ENCODE measurements around the gene IDH3G. TPM values are rescaled to one million over a fixed set of nuclear protein-coding genes. Genes with fewer than 3 reads are reported as not detected.

IDH3G gene
- total and polyA plus RNA-seq, 2 donors (not counting 3 experiments of a cell fraction or from before 2014, with no cell fraction given): 57.7 to 116 TPM

- TF ChIP-seq MAX (IDR thresholded peaks at IDR 0.05; ENCODE audit: insufficient read depth, insufficient read length) (no peak), POLR2AphosphoS5 (IDR thresholded peaks at IDR 0.05; ENCODE audit: insufficient read depth, low read depth, low read length) (no peak), GATA2 (IDR thresholded peaks at IDR 0.05; ENCODE audit: insufficient read depth, insufficient read length, low read depth, low read length) (no peak), EZH2 (IDR thresholded peaks at IDR 0.05; ENCODE audit: borderline replicate concordance, low read depth, low read length, severe bottlenecking) (no peak), CTCF (IDR thresholded peaks at IDR 0.05; ENCODE audit: extremely low read depth in 1 of 2, insufficient read depth in 1 of 2, low read depth in 1 of 2, low read length in 2 of 2) (no peak), JUN (IDR thresholded peaks at IDR 0.05; ENCODE audit: borderline replicate concordance, insufficient read depth, insufficient read length, low read depth) (no peak), POLR2A (IDR thresholded peaks at IDR 0.05; ENCODE audit: low read depth, low read length) (no peak), FOS (IDR thresholded peaks at IDR 0.05; ENCODE audit: borderline replicate concordance, insufficient read depth, low read length) (no peak), MYC (IDR thresholded peaks at IDR 0.05; ENCODE audit: low read depth, low read length) (no peak)
- dilution Hi-C loops (cut with MboI; ENCODE audit: extremely low pct_ligation_motif_present, low sequenced_read_pairs): no loop called here
These were observed 53.4 kb downstream of the IDH3G start for GRCh38 chrX:153740631-153741222.

More at GRCh38 chrX:153740631-153741222, 53.4 kb downstream of the IDH3G start:
- DNase-seq (ENCODE audit: low read depth, low spot score): no peak
- no peaks in the 10 kb centered on the region for H3K36me3 ChIP-seq (ENCODE audit: control insufficient read depth in 2 of 2, extremely low read depth in 1 of 2, insufficient read depth in 2 of 2, low read length in 2 of 2)
- no peak overlapping the region for H3K9ac ChIP-seq (replicated peaks; ENCODE audit: extremely low read depth, insufficient read depth, low read length)
- POLR2A ChIA-PET: no interaction called here
- no peak overlapping the region for H3K4me3 ChIP-seq (replicated peaks in 1 of 3; ENCODE audit: insufficient read depth in 1 of 3, low read depth in 1 of 3, low read length in 3 of 3)
- CTCF ChIA-PET: no interaction called here
- no peak overlapping the region for H3K27ac ChIP-seq (ENCODE audit: insufficient read depth, low read depth, low read length)
- BruUV-seq (replicated peaks): no TSS peak
- H2AFZ ChIP-seq (ENCODE audit: low read depth, low read length): no peak overlapping the region
- intact Hi-C loops (cut with micrococcal nuclease): no loop called here
- FAIRE-seq: no peak
- H3K4me2 ChIP-seq (ENCODE audit: insufficient read depth, low read length): no peak overlapping the region
- no peaks in the 10 kb centered on the region for H3K79me2 ChIP-seq (ENCODE audit: control insufficient read depth, insufficient read depth, low read length)
- H3K4me1 ChIP-seq (ENCODE audit: control insufficient read depth, extremely low read depth, insufficient read depth, low read length): no peaks in the 10 kb centered on the region
- H3K27me3 ChIP-seq (ENCODE audit: control insufficient read depth in 2 of 2, insufficient read depth in 2 of 2, low read length in 2 of 2): no peaks in the 10 kb centered on the region
- H4K20me1 ChIP-seq (replicated peaks; ENCODE audit: control insufficient read depth, extremely low read depth, insufficient read depth, low read length): no peaks in the 10 kb centered on the region
- no peaks in the 10 kb centered on the region for H3K9me3 ChIP-seq (replicated peaks; ENCODE audit: control insufficient read depth, insufficient read depth, low read length)
- no peaks in the 10 kb centered on the region for H3K9me1 ChIP-seq (replicated peaks; ENCODE audit: control insufficient read depth, extremely low read depth, insufficient read depth, low read length)

All from endothelial cell of umbilical vein (primary cell).